Fibroblast of lung (primary cell): Measurements from ENCODE around the gene TVP23C. TPM values are rescaled to one million over a fixed set of nuclear protein-coding genes. Genes with fewer than 3 reads are reported as not detected.

Experiments
- DNase-seq, 2 donors: peaks; one replicate each; pipeline versions ENCODE4 v3.0.0 to v3.0.0-alpha.2; 2010; ENCODE audit warnings: low read depth in 2 of 2
- H2AFZ ChIP-seq: 2 replicates; pipeline ENCODE4 v1.5.1; 2012; ENCODE audit warnings: low read length, control low read depth, inconsistent platforms
- H3K27ac ChIP-seq: 2 replicates; pipeline ENCODE4 v1.5.1; 2011; ENCODE audit warnings: low read length, control low read depth; ENCODE audit not compliant: insufficient read depth
- H3K27me3 ChIP-seq: 2 replicates; pipeline ENCODE4 v1.5.1; 2011; ENCODE audit warnings: mild to moderate bottlenecking, low read length; ENCODE audit not compliant: control insufficient read depth, insufficient read depth
- H3K36me3 ChIP-seq: 2 replicates; pipeline ENCODE4 v1.5.1; 2011; ENCODE audit warnings: low read length; ENCODE audit not compliant: control insufficient read depth, insufficient read depth
- H3K4me1 ChIP-seq: 2 replicates; pipeline ENCODE4 v1.5.1; 2011; ENCODE audit warnings: low read length; ENCODE audit not compliant: control insufficient read depth, insufficient read depth; ENCODE audit errors: extremely low read depth
- H3K4me2 ChIP-seq: 2 replicates; pipeline ENCODE4 v1.5.1; 2011; ENCODE audit warnings: low read length, control low read depth; ENCODE audit not compliant: insufficient read depth; ENCODE audit errors: extremely low read depth
- H3K4me3 ChIP-seq, 4 experiments: fragments of 200-600 bp in 1 of 4; sonication (generic) in 1 of 4; replicated peaks in 1 of 4; 2 replicates each; pipeline ENCODE4 v1.5.1; 2011 to 2016; ENCODE audit warnings: low read length in 4 of 4, low read depth in 3 of 4, mild to moderate bottlenecking in 3 of 4, control low read depth in 2 of 4, inconsistent platforms in 1 of 4, mixed read lengths in 1 of 4; ENCODE audit not compliant: insufficient read depth in 1 of 4; ENCODE audit errors: control extremely low read depth in 1 of 4
- H3K79me2 ChIP-seq: 2 replicates; pipeline ENCODE4 v1.5.1; 2012; ENCODE audit warnings: mild to moderate bottlenecking, low read length, inconsistent platforms; ENCODE audit not compliant: control insufficient read depth, insufficient read depth
- H3K9ac ChIP-seq: 2 replicates; pipeline ENCODE4 v1.5.1; 2011; ENCODE audit warnings: mild to moderate bottlenecking, low read length, control low read depth; ENCODE audit not compliant: insufficient read depth
- H3K9me3 ChIP-seq: 2 replicates; pipeline ENCODE4 v1.5.1; 2012; ENCODE audit warnings: low read depth, low read length; ENCODE audit not compliant: control insufficient read depth, insufficient read depth
- H4K20me1 ChIP-seq: 2 replicates; pipeline ENCODE4 v1.5.1; 2011; ENCODE audit warnings: low read length; ENCODE audit not compliant: control insufficient read depth, insufficient read depth; ENCODE audit errors: extremely low read depth
- EZH2 ChIP-seq: IDR thresholded peaks from 2 replicates; pipeline ENCODE4 v1.5.1; 2012; ENCODE audit warnings: low read length, control low read depth, mild to moderate bottlenecking; ENCODE audit errors: missing control alignments
- polyA plus RNA-seq, 2 donors: library from polyadenylated mRNA; depleted of rRNA in 1 of 2; stranded (reverse) in 1 of 2; unstranded in 1 of 2; fragments of >200 nt; gene quantifications; 2 replicates each; pipeline ENCODE4 v1.2.1, GENCODE V29; 2011 to 2012; ENCODE audit warnings: missing spikeins in 1 of 2
- total RNA-seq: library from RNA; depleted of rRNA; stranded (reverse); fragments of >200 nt; gene quantifications from 2 replicates; pipeline ENCODE4 v1.2.1, GENCODE V29; 2014
- TF ChIP-seq, protein P1 (sequence below), 2 donors: IDR thresholded peaks in 1 of 2; conservative IDR thresholded peaks in 1 of 2; 1 replicate in 1 of 2; 2 replicates in 1 of 2; pipeline ENCODE4 v1.5.1; 2011 to 2012; ENCODE audit warnings: low read length in 2 of 2, control low read depth in 1 of 2, inconsistent platforms in 1 of 2, low read depth in 1 of 2, mild to moderate bottlenecking in 1 of 2

The TVP23C gene
- total and polyA plus RNA-seq, 2 donors (not counting 1 experiment from before 2014, with no cell fraction given), result 7.0 to 25.1 TPM

DNA sequence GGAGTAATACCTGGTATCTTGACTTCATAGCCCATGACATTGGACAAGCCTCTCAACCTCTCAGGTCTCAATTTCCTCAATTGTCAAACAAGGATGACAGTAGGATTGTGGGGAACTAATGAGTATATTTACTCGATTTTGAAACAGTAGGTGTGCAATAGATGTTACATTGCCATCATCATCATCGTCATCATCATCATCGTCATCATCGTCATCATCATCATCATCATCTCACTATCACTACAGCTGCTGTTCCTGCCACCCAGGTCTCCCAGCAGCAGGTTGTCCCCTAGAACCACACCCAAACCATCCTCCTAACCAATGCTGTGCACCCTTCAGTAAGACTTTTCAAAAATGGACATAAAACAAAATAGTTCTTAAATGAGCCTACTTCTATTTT lies 71.1 kb downstream of the TVP23C start:
- no peaks in the 10 kb centered on the region for H3K36me3 ChIP-seq
- H3K4me1 ChIP-seq, result peaks cover 5% of the 10 kb centered on the region
- H4K20me1 ChIP-seq, result no peaks in the 10 kb centered on the region
- DNase-seq, result no peak
- H3K4me2 ChIP-seq, result no peak overlapping the region
- TF ChIP-seq, protein P1, sequence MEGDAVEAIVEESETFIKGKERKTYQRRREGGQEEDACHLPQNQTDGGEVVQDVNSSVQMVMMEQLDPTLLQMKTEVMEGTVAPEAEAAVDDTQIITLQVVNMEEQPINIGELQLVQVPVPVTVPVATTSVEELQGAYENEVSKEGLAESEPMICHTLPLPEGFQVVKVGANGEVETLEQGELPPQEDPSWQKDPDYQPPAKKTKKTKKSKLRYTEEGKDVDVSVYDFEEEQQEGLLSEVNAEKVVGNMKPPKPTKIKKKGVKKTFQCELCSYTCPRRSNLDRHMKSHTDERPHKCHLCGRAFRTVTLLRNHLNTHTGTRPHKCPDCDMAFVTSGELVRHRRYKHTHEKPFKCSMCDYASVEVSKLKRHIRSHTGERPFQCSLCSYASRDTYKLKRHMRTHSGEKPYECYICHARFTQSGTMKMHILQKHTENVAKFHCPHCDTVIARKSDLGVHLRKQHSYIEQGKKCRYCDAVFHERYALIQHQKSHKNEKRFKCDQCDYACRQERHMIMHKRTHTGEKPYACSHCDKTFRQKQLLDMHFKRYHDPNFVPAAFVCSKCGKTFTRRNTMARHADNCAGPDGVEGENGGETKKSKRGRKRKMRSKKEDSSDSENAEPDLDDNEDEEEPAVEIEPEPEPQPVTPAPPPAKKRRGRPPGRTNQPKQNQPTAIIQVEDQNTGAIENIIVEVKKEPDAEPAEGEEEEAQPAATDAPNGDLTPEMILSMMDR (conservative IDR thresholded peaks at IDR 0.05 in 1 of 2, IDR thresholded peaks at IDR 0.05 in 1 of 2; ENCODE audit: low read depth in 1 of 2, low read length in 2 of 2), result no peak
- TF ChIP-seq EZH2, result no peak
- no peaks in the 10 kb centered on the region for H3K79me2 ChIP-seq
- no peaks in the 10 kb centered on the region for H3K9me3 ChIP-seq
- H2AFZ ChIP-seq, result no peak overlapping the region
- H3K4me3 ChIP-seq, result no peak overlapping the region
- no peak overlapping the region for H3K9ac ChIP-seq
- no peaks in the 10 kb centered on the region for H3K27me3 ChIP-seq
- no peak overlapping the region for H3K27ac ChIP-seq

GRCh38 chr17:15490634-15491261 lies 72.5 kb downstream of the TVP23C start:
- peaks cover 5% of the 10 kb centered on the region for H3K4me1 ChIP-seq
- no peaks in the 10 kb centered on the region for H3K27me3 ChIP-seq
- no peak overlapping the region for H2AFZ ChIP-seq
- H3K9me3 ChIP-seq, result no peaks in the 10 kb centered on the region
- DNase-seq, result peak; percentile 56 to 80
- no peak overlapping the region for H3K9ac ChIP-seq
- no peak overlapping the region for H3K4me3 ChIP-seq
- H4K20me1 ChIP-seq, result no peaks in the 10 kb centered on the region
- no peaks in the 10 kb centered on the region for H3K79me2 ChIP-seq
- no peaks in the 10 kb centered on the region for H3K36me3 ChIP-seq
- H3K27ac ChIP-seq, result peak overlapping the region; percentile 26
- peak overlapping the region; percentile 15 for H3K4me2 ChIP-seq
- TF ChIP-seq, protein P1 (conservative IDR thresholded peaks at IDR 0.05 in 1 of 2, IDR thresholded peaks at IDR 0.05 in 1 of 2; ENCODE audit: low read depth in 1 of 2, low read length in 2 of 2), result no peak
- TF ChIP-seq EZH2, result no peak

DNA sequence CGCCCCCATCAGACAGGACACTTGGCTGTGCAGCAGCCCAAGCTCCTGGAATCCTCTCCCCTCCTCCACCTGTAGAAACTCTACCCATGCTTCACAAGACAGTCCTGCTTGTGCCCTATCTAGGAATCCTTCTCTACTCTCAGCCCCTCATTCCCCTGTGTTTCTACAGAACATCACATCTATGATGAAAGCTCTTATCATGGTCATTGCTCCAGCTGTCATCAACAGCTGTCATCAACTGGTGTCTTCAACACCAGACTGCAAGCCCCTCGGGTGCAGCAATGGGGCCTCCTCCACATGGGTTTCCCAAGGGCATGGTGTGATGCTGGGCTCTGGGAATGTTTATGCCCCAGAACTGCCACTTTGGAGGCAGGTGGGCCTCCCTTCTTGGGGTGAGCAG lies 74.7 kb downstream of the TVP23C start:
- Histone ChIP-seq H3K9me3 (no peaks in the 10 kb centered on the region), H3K4me3 (no peak overlapping the region), H2AFZ (no peak overlapping the region), H3K4me2 (no peak overlapping the region), H3K9ac (no peak overlapping the region), H3K4me1 (peaks cover 5% of the 10 kb centered on the region), H3K36me3 (no peaks in the 10 kb centered on the region), H3K27me3 (no peaks in the 10 kb centered on the region), H3K79me2 (no peaks in the 10 kb centered on the region), H3K27ac (no peak overlapping the region), H4K20me1 (no peaks in the 10 kb centered on the region)
- TF ChIP-seq, protein P1 (conservative IDR thresholded peaks at IDR 0.05 in 1 of 2, IDR thresholded peaks at IDR 0.05 in 1 of 2; ENCODE audit: low read depth in 1 of 2, low read length in 2 of 2), result no peak
- TF ChIP-seq EZH2, result no peak
- no peak for DNase-seq
